Loucy (cell line): ENCODE results near the gene AKR7A2.

ENCODE experiments used
- H2AFZ ChIP-seq: fragments of 200-600 bp; sonication (generic); 2 replicates; pipeline ENCODE4 v1.6.0; 2016; ENCODE audit warnings: antibody characterized with exemption, mild to moderate bottlenecking, low read length, moderate library complexity
- H3F3A ChIP-seq: fragments of 200-600 bp; 2 replicates; pipeline ENCODE4 v1.6.0; 2016; ENCODE audit warnings: antibody characterized with exemption, low read depth, mild to moderate bottlenecking
- H3K27me3 ChIP-seq: fragments of 200-600 bp; sonication (generic); 2 replicates; pipeline ENCODE4 v1.6.1; 2014; ENCODE audit warnings: low read length, mild to moderate bottlenecking; ENCODE audit not compliant: insufficient read depth, poor library complexity, severe bottlenecking
- H3K36me3 ChIP-seq: fragments of 200-600 bp; sonication (generic); 2 replicates; pipeline ENCODE4 v1.6.1; 2016; ENCODE audit warnings: low read length; ENCODE audit not compliant: insufficient read depth
- H3K4me1 ChIP-seq: fragments of 200-600 bp; sonication (generic); 2 replicates; pipeline ENCODE4 v1.5.1; 2014; ENCODE audit warnings: low read length, mild to moderate bottlenecking; ENCODE audit not compliant: insufficient read depth, poor library complexity, severe bottlenecking
- H3K4me2 ChIP-seq: fragments of 200-600 bp; sonication (generic); 2 replicates; pipeline ENCODE4 v1.6.0; 2014; ENCODE audit warnings: antibody characterized with exemption, low read length, low read depth, mild to moderate bottlenecking; ENCODE audit not compliant: poor library complexity, severe bottlenecking
- H3K4me3 ChIP-seq: fragments of 200-600 bp; sonication (generic); 2 replicates; pipeline ENCODE4 v1.5.1; 2014; ENCODE audit warnings: low read length, mild to moderate bottlenecking, mixed read lengths; ENCODE audit not compliant: poor library complexity, severe bottlenecking
- H3K79me2 ChIP-seq: fragments of 200-600 bp; sonication (generic); 2 replicates; pipeline ENCODE4 v1.6.1; 2014; ENCODE audit warnings: low read length; ENCODE audit not compliant: insufficient read depth
- H3K9ac ChIP-seq: fragments of 200-600 bp; sonication (generic); 2 replicates; pipeline ENCODE4 v1.6.0; 2014; ENCODE audit warnings: mild to moderate bottlenecking, low read depth, low read length, moderate library complexity; ENCODE audit not compliant: poor library complexity, severe bottlenecking
- H3K9me2 ChIP-seq: fragments of 200-600 bp; sonication (generic); replicated peaks from 2 replicates; pipeline ENCODE4 v1.6.1; 2016; ENCODE audit warnings: low read depth, low read length, mixed read lengths
- H3K9me3 ChIP-seq: fragments of 200-600 bp; sonication (generic); 2 replicates; pipeline ENCODE4 v1.6.1; 2014; ENCODE audit warnings: mild to moderate bottlenecking, antibody characterized with exemption, low read length, low read depth; ENCODE audit not compliant: insufficient read depth
- H4K20me1 ChIP-seq: fragments of 200-600 bp; sonication (generic); 2 replicates; pipeline ENCODE4 v1.6.0; 2014; ENCODE audit warnings: antibody characterized with exemption, low read length, mild to moderate bottlenecking; ENCODE audit not compliant: insufficient read depth, poor library complexity, severe bottlenecking
- EZH2phosphoT487 ChIP-seq: fragments of 200-600 bp; IDR thresholded peaks from 2 replicates; pipeline ENCODE4 v1.6.1; 2018; ENCODE audit warnings: antibody characterized with exemption, mild to moderate bottlenecking, moderate library complexity, borderline replicate concordance
- TF ChIP-seq, protein P1 (sequence below): fragments of 200-600 bp; sonication (generic); conservative IDR thresholded peaks from 2 replicates; pipeline ENCODE4 v1.5.1; 2014; ENCODE audit warnings: mild to moderate bottlenecking, antibody characterized with exemption, low read length

The AKR7A2 gene

DNA sequence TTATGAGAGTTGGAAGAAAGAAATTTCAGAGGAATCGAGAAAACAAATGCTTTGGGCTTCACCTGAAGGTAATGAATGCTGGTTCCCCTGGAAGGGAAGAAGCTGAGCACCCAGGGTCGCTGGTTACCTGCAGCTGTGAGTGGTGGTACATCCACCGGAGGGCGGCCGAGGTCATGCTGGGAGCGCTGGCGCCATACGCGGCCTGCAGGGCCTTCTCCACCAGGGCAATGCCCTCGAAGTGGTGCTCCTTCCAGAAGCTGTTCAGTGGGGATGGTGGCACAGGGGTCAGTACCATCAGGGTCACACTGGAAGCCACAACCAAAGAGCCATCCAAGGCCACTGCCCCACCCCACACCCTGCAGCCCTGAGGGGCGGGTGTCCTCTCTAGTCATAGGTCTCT is 43.5 kb downstream of the AKR7A2 start:
- no peaks in the 10 kb centered on the region for H3K36me3 ChIP-seq
- no peaks in the 10 kb centered on the region for H3K79me2 ChIP-seq
- no peaks in the 10 kb centered on the region for H3K9me3 ChIP-seq
- no peaks in the 10 kb centered on the region for H3K4me1 ChIP-seq
- no peaks in the 10 kb centered on the region for H3K9me2 ChIP-seq
- no peak overlapping the region for H3K9ac ChIP-seq
- no peak for TF ChIP-seq EZH2phosphoT487
- TF ChIP-seq, protein P1, sequence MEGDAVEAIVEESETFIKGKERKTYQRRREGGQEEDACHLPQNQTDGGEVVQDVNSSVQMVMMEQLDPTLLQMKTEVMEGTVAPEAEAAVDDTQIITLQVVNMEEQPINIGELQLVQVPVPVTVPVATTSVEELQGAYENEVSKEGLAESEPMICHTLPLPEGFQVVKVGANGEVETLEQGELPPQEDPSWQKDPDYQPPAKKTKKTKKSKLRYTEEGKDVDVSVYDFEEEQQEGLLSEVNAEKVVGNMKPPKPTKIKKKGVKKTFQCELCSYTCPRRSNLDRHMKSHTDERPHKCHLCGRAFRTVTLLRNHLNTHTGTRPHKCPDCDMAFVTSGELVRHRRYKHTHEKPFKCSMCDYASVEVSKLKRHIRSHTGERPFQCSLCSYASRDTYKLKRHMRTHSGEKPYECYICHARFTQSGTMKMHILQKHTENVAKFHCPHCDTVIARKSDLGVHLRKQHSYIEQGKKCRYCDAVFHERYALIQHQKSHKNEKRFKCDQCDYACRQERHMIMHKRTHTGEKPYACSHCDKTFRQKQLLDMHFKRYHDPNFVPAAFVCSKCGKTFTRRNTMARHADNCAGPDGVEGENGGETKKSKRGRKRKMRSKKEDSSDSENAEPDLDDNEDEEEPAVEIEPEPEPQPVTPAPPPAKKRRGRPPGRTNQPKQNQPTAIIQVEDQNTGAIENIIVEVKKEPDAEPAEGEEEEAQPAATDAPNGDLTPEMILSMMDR = no peak
- H3K27me3 ChIP-seq = no peaks in the 10 kb centered on the region
- no peak overlapping the region for H2AFZ ChIP-seq
- H3K4me2 ChIP-seq = no peak overlapping the region
- no peaks in the 10 kb centered on the region for H3F3A ChIP-seq
- no peaks in the 10 kb centered on the region for H4K20me1 ChIP-seq
- no peak overlapping the region for H3K4me3 ChIP-seq

- no peaks in the 10 kb centered on the region for H4K20me1 ChIP-seq
- H3K4me3 ChIP-seq = no peak overlapping the region
- H3K9me2 ChIP-seq = no peaks in the 10 kb centered on the region
- no peaks in the 10 kb centered on the region for H3K27me3 ChIP-seq
- no peaks in the 10 kb centered on the region for H3F3A ChIP-seq
- H3K4me1 ChIP-seq = no peaks in the 10 kb centered on the region
- TF ChIP-seq, protein P1 = no peak
- no peak for TF ChIP-seq EZH2phosphoT487
- H3K79me2 ChIP-seq = no peaks in the 10 kb centered on the region
- no peak overlapping the region for H2AFZ ChIP-seq
- H3K4me2 ChIP-seq = no peak overlapping the region
- H3K36me3 ChIP-seq = peaks cover 31% of the 10 kb centered on the region; the same call in 1 of the 2 replicates
- H3K9me3 ChIP-seq = no peaks in the 10 kb centered on the region
- no peak overlapping the region for H3K9ac ChIP-seq
Observed at GRCh38 chr1:19262744-19263143, 49.2 kb downstream of the AKR7A2 start.

GRCh38 chr1:19262047-19262446 is 49.9 kb downstream of the AKR7A2 start:
- no peak overlapping the region for H3K4me2 ChIP-seq
- TF ChIP-seq, protein P1 = no peak
- TF ChIP-seq EZH2phosphoT487 = no peak

More at GRCh38 chr1:19262047-19262446, 49.9 kb downstream of the AKR7A2 start:
- H3F3A ChIP-seq = no peaks in the 10 kb centered on the region
- no peaks in the 10 kb centered on the region for H3K27me3 ChIP-seq
- no peak overlapping the region for H3K9ac ChIP-seq
- no peaks in the 10 kb centered on the region for H4K20me1 ChIP-seq
- H3K4me1 ChIP-seq = no peaks in the 10 kb centered on the region
- H3K9me2 ChIP-seq = no peaks in the 10 kb centered on the region
- no peak overlapping the region for H2AFZ ChIP-seq
- H3K79me2 ChIP-seq = no peaks in the 10 kb centered on the region
- no peaks in the 10 kb centered on the region for H3K9me3 ChIP-seq
- peaks cover 38% of the 10 kb centered on the region; the same call in 1 of the 2 replicates for H3K36me3 ChIP-seq
- no peak overlapping the region for H3K4me3 ChIP-seq
